H1 (cell line): ENCODE data around the gene PPP1CA. TPM values are rescaled to one million over a fixed set of nuclear protein-coding genes. Genes with fewer than 3 reads are reported as not detected.
A peak's percentile ranks its signal among the peaks of the same experiment; 100 is the strongest.

ENCODE experiments used
- CTCF ChIA-PET: fragments of 300-600 bp; sonication (Branson Sonifier 250); formaldehyde crosslinking; loops from one replicate; lab custom pipeline; 2021; ENCODE audit not compliant: partially characterized antibody; lab: Charles Lee
- POLR2A ChIA-PET: fragments of 300-600 bp; sonication (Branson Sonifier 250); formaldehyde crosslinking; loops from one replicate; lab custom pipeline; 2021; ENCODE audit warnings: inconsistent platforms; ENCODE audit not compliant: partially characterized antibody; lab: Charles Lee
- DNase-seq, 2 experiments: peaks; one replicate each; pipeline versions ENCODE4 v3.0.0 to v3.0.0-alpha.2; 2010 to 2022; ENCODE audit warnings: low spot score in 2 of 2, low read depth in 1 of 2, mixed read lengths in 1 of 2
- FAIRE-seq: peaks from 2 replicates; lab custom pipeline; 2011; peaks lifted over from hg19 to GRCh38; lab: Jason Lieb, UNC
- H2AFZ ChIP-seq: 2 replicates; pipeline ENCODE4 v1.8.1; 2012; ENCODE audit warnings: low read length, inconsistent platforms
- H2AK5ac ChIP-seq: 2 replicates; pipeline ENCODE4 v1.6.1; 2013; ENCODE audit warnings: low read depth, low read length
- H2BK120ac ChIP-seq: replicated peaks from 2 replicates; pipeline ENCODE3; 2013; ENCODE audit warnings: low read depth, low read length, inconsistent platforms
- H2BK12ac ChIP-seq: 2 replicates; pipeline ENCODE4 v1.6.1; 2013; ENCODE audit warnings: low read depth, low read length
- H2BK15ac ChIP-seq: 2 replicates; pipeline ENCODE4 v1.6.1; 2013; ENCODE audit warnings: low read length
- H2BK20ac ChIP-seq: 2 replicates; pipeline ENCODE4 v1.6.1; 2013; ENCODE audit warnings: low read length
- H2BK5ac ChIP-seq: 2 replicates; pipeline ENCODE4 v1.6.1; 2013; ENCODE audit warnings: low read depth, low read length
- H3K14ac ChIP-seq: 2 replicates; pipeline ENCODE4 v1.6.1; 2013; ENCODE audit warnings: inconsistent platforms; ENCODE audit not compliant: insufficient read length
- H3K18ac ChIP-seq: 2 replicates; pipeline ENCODE4 v1.6.1; 2013; ENCODE audit warnings: low read length; ENCODE audit errors: extremely low read depth
- H3K23ac ChIP-seq: 2 replicates; pipeline ENCODE4 v1.6.1; 2013; ENCODE audit warnings: inconsistent platforms; ENCODE audit not compliant: insufficient read length
- H3K23me2 ChIP-seq: 2 replicates; pipeline ENCODE4 v1.6.1; 2013; ENCODE audit warnings: low read depth, low read length
- H3K27ac ChIP-seq: 2 replicates; pipeline ENCODE4 v1.6.1; 2011; ENCODE audit warnings: low read depth, low read length, inconsistent platforms
- H3K27me3 ChIP-seq, 4 experiments: replicated peaks in 1 of 4; 1 replicate in 1 of 4; 2 replicates in 3 of 4; pipeline versions ENCODE4 v1.6.1 to v1.8.1; 2011 to 2013; ENCODE audit warnings: low read length in 3 of 4, mild to moderate bottlenecking in 3 of 4, inconsistent platforms in 2 of 4, mixed read lengths in 2 of 4, moderate library complexity in 1 of 4; ENCODE audit not compliant: control insufficient read depth in 3 of 4, insufficient read depth in 3 of 4; ENCODE audit errors: extremely low read depth in 1 of 4
- H3K36me3 ChIP-seq, 4 experiments: 2 replicates each; pipeline versions ENCODE4 v1.6.1 to v1.8.1; 2011 to 2013; ENCODE audit warnings: mild to moderate bottlenecking in 4 of 4, low read length in 3 of 4, moderate library complexity in 2 of 4, control low read depth in 1 of 4, inconsistent platforms in 1 of 4; ENCODE audit not compliant: insufficient read depth in 4 of 4, control insufficient read depth in 2 of 4
- H3K4ac ChIP-seq: replicated peaks from 2 replicates; pipeline ENCODE3; 2013; ENCODE audit warnings: low read length, low read depth, mixed read lengths, inconsistent platforms; ENCODE audit not compliant: insufficient read length
- H3K4me1 ChIP-seq, 4 experiments: replicated peaks in 1 of 4; 1 replicate in 1 of 4; 2 replicates in 3 of 4; pipeline versions ENCODE4 v1.6.1 to v1.8.1; 2011 to 2013; ENCODE audit warnings: low read length in 3 of 4, inconsistent platforms in 2 of 4, mixed read lengths in 1 of 4; ENCODE audit not compliant: insufficient read depth in 4 of 4, control insufficient read depth in 3 of 4
- H3K4me2 ChIP-seq, 2 experiments: 2 replicates each; pipeline versions ENCODE4 v1.6.1 to v1.8.1; 2011 to 2013; ENCODE audit warnings: low read depth in 2 of 2, low read length in 2 of 2, control low read depth in 1 of 2, inconsistent platforms in 1 of 2, mild to moderate bottlenecking in 1 of 2; ENCODE audit not compliant: insufficient read depth in 1 of 2
- H3K4me3 ChIP-seq, 4 experiments: fragments of 200-600, 300-600 bp in 1 of 4; sonication (generic), shearing (Covaris generic), sonication (Bioruptor Twin) in 1 of 4; 2 replicates each; pipeline versions ENCODE4 v1.5.1 to v1.8.1; 2011 to 2016; ENCODE audit warnings: low read length in 4 of 4, low read depth in 3 of 4, control low read depth in 2 of 4, inconsistent platforms in 2 of 4, mild to moderate bottlenecking in 2 of 4, mixed read lengths in 1 of 4, moderate library complexity in 1 of 4; ENCODE audit not compliant: insufficient read depth in 2 of 4; ENCODE audit errors: extremely low read depth in 1 of 4
- H3K56ac ChIP-seq: replicated peaks from 2 replicates; pipeline ENCODE3; 2013; ENCODE audit warnings: low read depth, mild to moderate bottlenecking, mixed read lengths, low read length, inconsistent platforms; ENCODE audit not compliant: insufficient read length
- H3K79me1 ChIP-seq: 2 replicates; pipeline ENCODE4 v1.6.1; 2013; ENCODE audit warnings: low read depth, low read length, control low read depth
- H3K79me2 ChIP-seq, 2 experiments: 2 replicates each; pipeline versions ENCODE4 v1.6.1 to v1.8.1; 2012 to 2013; ENCODE audit warnings: low read length in 2 of 2, mild to moderate bottlenecking in 2 of 2, inconsistent platforms in 1 of 2; ENCODE audit not compliant: insufficient read depth in 2 of 2, control insufficient read depth in 1 of 2
- H3K9ac ChIP-seq, 4 experiments: replicated peaks in 1 of 4; 1 replicate in 1 of 4; 2 replicates in 3 of 4; pipeline versions ENCODE4 v1.6.1 to v1.8.1; 2011 to 2013; ENCODE audit warnings: low read depth in 3 of 4, low read length in 3 of 4, control low read depth in 2 of 4, mild to moderate bottlenecking in 2 of 4, moderate library complexity in 2 of 4, inconsistent platforms in 1 of 4; ENCODE audit errors: extremely low read depth in 1 of 4
- H3K9me3 ChIP-seq, 2 experiments: 2 replicates each; pipeline versions ENCODE4 v1.6.1 to v1.8.1; 2012 to 2013; ENCODE audit warnings: mild to moderate bottlenecking in 2 of 2, moderate library complexity in 2 of 2, control low read depth in 1 of 2, inconsistent platforms in 1 of 2, low read depth in 1 of 2, low read length in 1 of 2, mixed read lengths in 1 of 2; ENCODE audit not compliant: insufficient read depth in 2 of 2
- H4K20me1 ChIP-seq, 2 experiments: replicated peaks in 1 of 2; 2 replicates each; pipeline versions ENCODE3 to v1.8.1; 2011 to 2013; ENCODE audit warnings: inconsistent platforms in 2 of 2, low read length in 2 of 2, mild to moderate bottlenecking in 1 of 2; ENCODE audit not compliant: insufficient read depth in 2 of 2, control insufficient read depth in 1 of 2
- H4K5ac ChIP-seq: 2 replicates; pipeline ENCODE4 v1.6.1; 2013; ENCODE audit warnings: low read length, low read depth, mixed read lengths, inconsistent platforms; ENCODE audit not compliant: insufficient read length
- H4K8ac ChIP-seq: 2 replicates; pipeline ENCODE4 v1.8.0; 2013; ENCODE audit warnings: mild to moderate bottlenecking, moderate library complexity, low read length, inconsistent platforms; ENCODE audit not compliant: insufficient read depth; ENCODE audit errors: extremely low read depth
- H4K91ac ChIP-seq: replicated peaks from 2 replicates; pipeline ENCODE3; 2013; ENCODE audit warnings: low read length, mixed read lengths, inconsistent platforms; ENCODE audit not compliant: insufficient read length
- BRCA1 ChIP-seq: IDR thresholded peaks from 2 replicates; pipeline ENCODE4 v1.6.1; 2012; ENCODE audit warnings: low read depth, low read length, improper control_type of control experiment
- CREB1 ChIP-seq: IDR thresholded peaks from 2 replicates; pipeline ENCODE4 v1.6.1; 2012; ENCODE audit warnings: inconsistent platforms
- FOSL1 ChIP-seq: IDR thresholded peaks from 2 replicates; pipeline ENCODE4 v1.6.1; 2011; ENCODE audit warnings: mild to moderate bottlenecking, low read depth, low read length, moderate library complexity; ENCODE audit not compliant: insufficient read depth
- JUND ChIP-seq: IDR thresholded peaks from 2 replicates; pipeline ENCODE4 v1.6.1; 2011; ENCODE audit warnings: mild to moderate bottlenecking, improper control_type of control experiment, low read length
- MAFK ChIP-seq: IDR thresholded peaks from 2 replicates; pipeline ENCODE4 v1.6.1; 2012; ENCODE audit warnings: low read depth, mild to moderate bottlenecking, improper control_type of control experiment, low read length
- PHF8 ChIP-seq: fragments of 200-600 bp; sonication (generic); conservative IDR thresholded peaks from 2 replicates; pipeline ENCODE4 v1.7.1; 2012; ENCODE audit warnings: low read depth, mild to moderate bottlenecking, inconsistent platforms, low read length, moderate library complexity
- SIN3A ChIP-seq, 2 experiments: IDR thresholded peaks in 1 of 2; conservative IDR thresholded peaks in 1 of 2; 2 replicates each; pipeline ENCODE4 v1.6.1; 2011 to 2012; ENCODE audit warnings: low read length in 2 of 2, improper control_type of control experiment in 1 of 2, low read depth in 1 of 2, mild to moderate bottlenecking in 1 of 2
- SP1 ChIP-seq: IDR thresholded peaks from 2 replicates; pipeline ENCODE4 v1.6.1; 2011; ENCODE audit warnings: low read depth, low read length
- SP4 ChIP-seq: IDR thresholded peaks from 2 replicates; pipeline ENCODE4 v1.6.1; 2012; ENCODE audit warnings: low read length, inconsistent platforms
- TAF1 ChIP-seq: IDR thresholded peaks from 2 replicates; pipeline ENCODE4 v1.6.1; 2011; ENCODE audit warnings: mild to moderate bottlenecking, low read depth, low read length
- YY1 ChIP-seq: IDR thresholded peaks from 2 replicates; pipeline ENCODE4 v1.6.1; 2011; ENCODE audit warnings: low read depth, mild to moderate bottlenecking, low read length
- WGBS, 2 experiments: shearing (Covaris generic) in 1 of 2; methylation state at CpG; one replicate each; pipeline versions ENCODE4 v1.1.6 to v1.1.7; 2013 to 2015; ENCODE audit warnings: low lambda C conversion rate in 2 of 2, mixed read lengths in 2 of 2, inconsistent platforms in 1 of 2, low coverage in 1 of 2, missing lambda C conversion rate in 1 of 2; ENCODE audit not compliant: insufficient replicate concordance in 2 of 2, insufficient coverage in 1 of 2, insufficient read length in 1 of 2; ENCODE audit errors: extremely low coverage in 1 of 2, missing lambda C conversion rate in 1 of 2; 5-methylcytosine and 5-hydroxymethylcytosine counted together
- polyA plus RNA-seq, 7 experiments: library from polyadenylated mRNA; depleted of rRNA in 3 of 7; stranded (reverse) in 5 of 7; unstranded in 2 of 7; fragments of >200 nt in 5 of 7; fragments of 200-250 nt in 2 of 7; gene quantifications; 1 replicate in 5 of 7; 2 replicates in 1 of 7; 4 replicates in 1 of 7; pipeline versions ENCODE4 v1.2.1 to v1.2.3, GENCODE V29; 2011 to 2013; ENCODE audit warnings: missing spikeins in 2 of 7, mixed read lengths in 2 of 7
- total RNA-seq: library from RNA; stranded (reverse); fragmentation: NEBNext Ultra II Directional; extraction: Animal tissue kit (Norgen Biotek cat#: 25700); gene quantifications from 2 replicates; pipeline ENCODE4 v1.2.1, GENCODE V29; 2021
- TF ChIP-seq, protein P1 (sequence below), 3 experiments: IDR thresholded peaks; 1 replicate in 2 of 3; 2 replicates in 1 of 3; pipeline versions ENCODE4 v1.5.1 to v1.6.1; 2011; ENCODE audit warnings: low read length in 3 of 3, mild to moderate bottlenecking in 3 of 3, inconsistent platforms in 2 of 3, low read depth in 1 of 3, moderate library complexity in 1 of 3; ENCODE audit not compliant: insufficient read depth in 1 of 3; ENCODE audit errors: control extremely low read depth in 1 of 3

The PPP1CA gene
- total and polyA plus RNA-seq, 2 of the 8 experiments (the other 6 are each of a cell fraction or from before 2014, with no cell fraction given): 198 to 359 TPM

DNA sequence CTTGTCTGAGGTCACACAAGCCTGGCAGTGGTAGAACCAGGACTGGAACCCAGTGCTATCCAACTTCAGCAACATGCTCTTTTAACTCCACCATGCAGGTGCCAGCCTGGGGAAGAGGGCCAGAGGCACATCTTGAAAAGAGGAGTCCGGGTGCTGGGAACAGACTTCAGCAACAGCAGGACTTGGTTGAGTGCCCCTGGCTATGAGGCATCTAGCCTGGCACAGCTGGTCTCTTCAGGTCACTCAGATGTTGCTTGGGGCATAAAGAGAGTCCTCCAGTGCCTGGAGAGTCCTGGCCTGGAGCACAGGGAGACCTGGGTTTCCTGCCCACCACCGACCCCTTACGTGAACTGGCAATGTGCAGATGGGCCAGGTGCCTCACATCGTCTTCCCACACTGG, 23.1 kb downstream of the PPP1CA start:
- Histone ChIP-seq H2BK5ac (no peak overlapping the region), H2BK15ac (no peak overlapping the region; the same call in 1 of the 2 replicates), H2AK5ac (no peak overlapping the region), H3K9ac (no peak overlapping the region), H3K27ac (no peak overlapping the region), H3K4me2 (no peak overlapping the region), H3K79me1 (no peaks in the 10 kb centered on the region), H2AFZ (no peak overlapping the region), H3K18ac (no peak overlapping the region), H2BK12ac (peak overlapping the region; percentile 39; the same call in 1 of the 2 replicates), H4K5ac (no peak overlapping the region), H3K4me1 (peaks cover 0 to 30% (median 24%) of the 10 kb centered on the region in 4 experiments; a peak in 6 of 7 replicates), H3K56ac (no peak overlapping the region), H4K8ac (no peak overlapping the region), H2BK120ac (no peak overlapping the region), H3K14ac (no peak overlapping the region), H3K79me2 (no peaks in the 10 kb centered on the region), H3K27me3 (peaks cover 7 to 38% (median 35%) of the 10 kb centered on the region in 4 experiments), H3K23me2 (peaks cover 16% of the 10 kb centered on the region; the same call in 1 of the 2 replicates), H3K9me3 (no peaks in the 10 kb centered on the region), H2BK20ac (no peak overlapping the region; the same call in 1 of the 2 replicates), H3K4ac (no peak overlapping the region), H3K23ac (no peak overlapping the region), H4K20me1 (peaks cover 2% of the 10 kb centered on the region in 2 experiments), H3K4me3 (no peak overlapping the region), H4K91ac (no peak overlapping the region), H3K36me3 (no peaks in the 10 kb centered on the region)
- CTCF ChIA-PET: interaction anchor here (1.8 to 34.8 kb wide), 5 partner anchors 9 to 56 kb away, joined by 6 to 1305 read pairs (median 35); partner anchors contain the start of genes POLD4 and RAD9A
- DNase-seq (no peak), FAIRE-seq (no peak)
- 78% methylated on average over 4 of the region's 4 CpGs; no CpG with 5 or more reads in 1 of the 2 experiments for WGBS, 2 experiments
- POLR2A ChIA-PET: interaction anchor here (1.0 to 3.1 kb wide), 4 partner anchors 11 to 27 kb away, joined by 3 to 8 read pairs (median 4); no protein-coding TSS in a partner anchor
- TF ChIP-seq JUND: no peak
- no peak for TF ChIP-seq TAF1
- TF ChIP-seq SP4: no peak
- TF ChIP-seq SP1: no peak
- TF ChIP-seq CREB1: no peak
- TF ChIP-seq, protein P1, sequence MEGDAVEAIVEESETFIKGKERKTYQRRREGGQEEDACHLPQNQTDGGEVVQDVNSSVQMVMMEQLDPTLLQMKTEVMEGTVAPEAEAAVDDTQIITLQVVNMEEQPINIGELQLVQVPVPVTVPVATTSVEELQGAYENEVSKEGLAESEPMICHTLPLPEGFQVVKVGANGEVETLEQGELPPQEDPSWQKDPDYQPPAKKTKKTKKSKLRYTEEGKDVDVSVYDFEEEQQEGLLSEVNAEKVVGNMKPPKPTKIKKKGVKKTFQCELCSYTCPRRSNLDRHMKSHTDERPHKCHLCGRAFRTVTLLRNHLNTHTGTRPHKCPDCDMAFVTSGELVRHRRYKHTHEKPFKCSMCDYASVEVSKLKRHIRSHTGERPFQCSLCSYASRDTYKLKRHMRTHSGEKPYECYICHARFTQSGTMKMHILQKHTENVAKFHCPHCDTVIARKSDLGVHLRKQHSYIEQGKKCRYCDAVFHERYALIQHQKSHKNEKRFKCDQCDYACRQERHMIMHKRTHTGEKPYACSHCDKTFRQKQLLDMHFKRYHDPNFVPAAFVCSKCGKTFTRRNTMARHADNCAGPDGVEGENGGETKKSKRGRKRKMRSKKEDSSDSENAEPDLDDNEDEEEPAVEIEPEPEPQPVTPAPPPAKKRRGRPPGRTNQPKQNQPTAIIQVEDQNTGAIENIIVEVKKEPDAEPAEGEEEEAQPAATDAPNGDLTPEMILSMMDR (IDR thresholded peaks at IDR 0.05; ENCODE audit: control extremely low read depth in 1 of 3, insufficient read depth in 1 of 3, low read depth in 1 of 3, low read length in 3 of 3): no peak
- TF ChIP-seq FOSL1: no peak
- TF ChIP-seq BRCA1: no peak
- TF ChIP-seq SIN3A (conservative IDR thresholded peaks at IDR 0.05 in 1 of 2, IDR thresholded peaks at IDR 0.05 in 1 of 2; ENCODE audit: low read depth in 1 of 2, low read length in 2 of 2): no peak
- TF ChIP-seq YY1: no peak
- TF ChIP-seq MAFK: no peak
- no peak for TF ChIP-seq PHF8
